IMR-90 (cell line): ENCODE measurements around the gene CSRP2. TPM values are rescaled to one million over a fixed set of nuclear protein-coding genes. Genes with fewer than 3 reads are reported as not detected.

Source experiments
- CTCF ChIP-seq: conservative IDR thresholded peaks from 2 replicates; pipeline ENCODE4 v1.5.1; 2012; ENCODE audit warnings: mild to moderate bottlenecking, low read depth, low read length, improper control_type of control experiment
- SMC3 ChIP-seq: fragments of 150-350 bp; IDR thresholded peaks from 2 replicates; pipeline ENCODE4 v1.6.1; 2016; ENCODE audit warnings: low read depth, mild to moderate bottlenecking, antibody characterized with exemption, low read length, moderate library complexity
- polyA plus RNA-seq, 3 experiments: library from polyadenylated mRNA; depleted of rRNA; stranded (reverse); fragments of >200 nt; gene quantifications; 2 replicates each; pipeline ENCODE4 v1.2.3, GENCODE V29; 2012; ENCODE audit warnings: low replicate concordance in 1 of 3
- total RNA-seq: library from RNA; depleted of rRNA; stranded (reverse); fragments of >200 nt; gene quantifications from 2 replicates; pipeline ENCODE4 v1.2.3, GENCODE V29; 2012

CSRP2 gene
- total and polyA plus RNA-seq, 2 of the 4 experiments (the other 2 are of a cell fraction), result 156 to 179 TPM

DNA sequence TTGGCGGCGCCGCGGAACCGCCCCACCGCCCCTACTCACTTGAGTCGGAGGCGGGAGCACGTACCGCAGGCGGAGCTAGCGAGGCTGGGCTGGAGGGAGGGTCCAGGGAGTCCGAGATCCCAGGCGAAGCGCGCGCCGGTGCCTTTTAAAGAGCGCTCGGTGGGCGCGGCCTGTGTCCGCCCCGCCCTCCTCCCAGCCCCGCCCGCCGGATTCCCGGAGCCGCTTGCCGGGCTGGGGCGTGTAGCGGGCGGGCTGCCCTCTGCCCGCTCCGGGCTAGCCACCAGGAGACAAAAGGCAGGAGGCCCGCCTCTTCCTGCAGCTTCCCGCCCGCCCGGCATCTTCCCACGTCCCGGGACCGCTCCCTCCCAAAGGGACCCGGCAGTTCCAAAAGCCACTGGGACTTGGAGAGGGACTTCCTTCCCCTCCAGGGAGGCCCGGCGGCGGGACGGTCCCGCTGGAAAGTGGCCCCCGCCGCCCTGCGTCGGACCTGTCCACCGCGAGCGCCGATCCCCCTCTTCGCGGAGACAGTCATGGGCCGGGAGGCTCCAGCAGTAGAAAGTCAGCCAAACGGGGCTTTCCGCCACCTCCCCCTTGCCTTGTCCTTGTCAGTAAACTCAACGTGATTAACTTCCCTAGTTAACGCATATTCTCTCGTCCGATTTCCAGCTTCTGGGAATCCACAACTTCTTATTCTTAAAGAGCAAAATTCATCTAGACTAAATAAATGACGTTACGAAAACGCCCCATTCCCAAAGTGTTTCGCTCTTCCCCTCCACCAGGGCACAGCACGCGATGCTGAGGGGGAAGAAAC is at the start of gene CSRP2 (continued):
- TF ChIP-seq CTCF (peak; percentile 34), SMC3 (0 out of 2 replicates have a peak, but pooled peaks have one; percentile 27)
